Measurements from ENCODE around the gene PAX8.

- TF ChIP-seq CTCF (conservative IDR thresholded peaks at IDR 0.05; ENCODE audit: low read length) (no peak), EZH2phosphoT487 (IDR thresholded peaks at IDR 0.05; ENCODE audit: borderline replicate concordance) (no peak)
Observed at GRCh38 chr2:113166187-113166645, 112.5 kb downstream of the PAX8 start.
